Measurements from ENCODE around the gene EFL1.

The EFL1 gene

GRCh38 chr15:82172506-82172905 is 90.0 kb downstream of the EFL1 start:
- no peaks in the 10 kb centered on the region for H3K4me1 ChIP-seq (ENCODE audit: control insufficient read depth in 1 of 2, insufficient read depth in 1 of 2, low read depth in 1 of 2, low read length in 1 of 2)
- no peaks in the 10 kb centered on the region for H3K36me3 ChIP-seq
- no peaks in the 10 kb centered on the region for H3K9me3 ChIP-seq
- TF ChIP-seq CTCF (IDR thresholded peaks at IDR 0.05), result no peak
- H3K4me3 ChIP-seq (ENCODE audit: low read depth in 1 of 2, low read length in 1 of 2), result no peak overlapping the region
- no peaks in the 10 kb centered on the region for H3K27me3 ChIP-seq
- H3K27ac ChIP-seq, result no peak overlapping the region

DNA sequence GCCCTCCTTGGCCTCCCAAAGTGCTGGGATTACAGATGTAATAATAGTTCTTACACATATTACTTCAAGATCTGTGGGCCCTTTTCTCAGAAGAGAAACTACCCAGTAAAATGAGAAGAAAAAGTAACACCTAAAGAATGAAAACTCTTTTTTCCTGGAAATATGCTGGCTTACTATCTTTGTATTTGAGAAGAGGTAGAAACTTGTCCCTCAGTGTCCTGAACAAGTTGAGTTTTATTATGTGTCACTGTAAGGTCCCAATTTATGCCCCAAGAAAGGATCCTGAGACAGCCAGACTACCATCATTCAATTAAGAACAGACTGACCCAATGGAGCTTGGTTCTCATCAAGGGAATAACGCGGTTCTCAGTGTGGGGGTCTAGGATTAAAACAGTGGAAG is 93.8 kb downstream of the EFL1 start:
- H3K27me3 ChIP-seq, result no peaks in the 10 kb centered on the region
- H3K4me1 ChIP-seq (ENCODE audit: control insufficient read depth in 1 of 2, insufficient read depth in 1 of 2, low read depth in 1 of 2, low read length in 1 of 2), result no peaks in the 10 kb centered on the region
- H3K36me3 ChIP-seq, result no peaks in the 10 kb centered on the region
- TF ChIP-seq CTCF (IDR thresholded peaks at IDR 0.05), result no peak
- no peak overlapping the region for H3K27ac ChIP-seq
- H3K9me3 ChIP-seq, result no peaks in the 10 kb centered on the region
- H3K4me3 ChIP-seq (ENCODE audit: low read depth in 1 of 2, low read length in 1 of 2), result no peak overlapping the region

GRCh38 chr15:82168296-82168695 is 94.2 kb downstream of the EFL1 start:
- TF ChIP-seq CTCF (IDR thresholded peaks at IDR 0.05), result no peak
- Histone ChIP-seq H3K4me1 (ENCODE audit: control insufficient read depth in 1 of 2, insufficient read depth in 1 of 2, low read depth in 1 of 2, low read length in 1 of 2) (no peaks in the 10 kb centered on the region), H3K9me3 (no peaks in the 10 kb centered on the region)

GRCh38 chr15:82165948-82166376 is 96.6 kb downstream of the EFL1 start:
- no peaks in the 10 kb centered on the region for H3K27me3 ChIP-seq
- no peak overlapping the region for H3K4me3 ChIP-seq (ENCODE audit: low read depth in 1 of 2, low read length in 1 of 2)
- TF ChIP-seq CTCF (IDR thresholded peaks at IDR 0.05), result no peak
- no peaks in the 10 kb centered on the region for H3K4me1 ChIP-seq (ENCODE audit: control insufficient read depth in 1 of 2, insufficient read depth in 1 of 2, low read depth in 1 of 2, low read length in 1 of 2)
- H3K36me3 ChIP-seq, result peaks cover 12% of the 10 kb centered on the region
- no peak overlapping the region for H3K27ac ChIP-seq
- no peaks in the 10 kb centered on the region for H3K9me3 ChIP-seq

More at GRCh38 chr15:82168296-82168695, 94.2 kb downstream of the EFL1 start:
- no peaks in the 10 kb centered on the region for H3K27me3 ChIP-seq
- H3K27ac ChIP-seq, result no peak overlapping the region
- H3K4me3 ChIP-seq (ENCODE audit: low read depth in 1 of 2, low read length in 1 of 2), result no peak overlapping the region
- H3K36me3 ChIP-seq, result peaks cover 3% of the 10 kb centered on the region

DNA sequence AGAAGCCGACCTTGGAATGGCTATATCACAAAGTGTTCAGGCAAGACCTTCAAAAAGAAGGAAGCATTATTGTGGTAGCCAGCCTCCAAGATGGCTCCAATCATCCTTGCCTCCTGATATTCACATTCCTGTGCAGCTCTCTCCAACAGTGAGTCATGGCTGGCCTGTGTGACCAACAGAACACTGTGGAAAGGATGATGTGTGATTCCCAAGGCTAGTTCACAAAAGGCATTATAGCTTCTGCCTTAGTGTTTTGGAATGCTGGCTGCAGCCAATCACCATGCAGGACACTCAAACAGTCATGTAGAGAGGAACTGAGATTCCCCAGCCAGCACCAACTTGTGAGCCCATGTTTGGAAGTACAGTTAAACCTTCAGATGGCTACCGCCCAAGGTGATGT is 102.6 kb downstream of the EFL1 start:
- H3K27ac ChIP-seq, result no peak overlapping the region
- no peak for TF ChIP-seq CTCF (IDR thresholded peaks at IDR 0.05)
- peaks cover 19% of the 10 kb centered on the region for H3K36me3 ChIP-seq
- no peaks in the 10 kb centered on the region for H3K4me1 ChIP-seq (ENCODE audit: control insufficient read depth in 1 of 2, insufficient read depth in 1 of 2, low read depth in 1 of 2, low read length in 1 of 2)
- H3K4me3 ChIP-seq (ENCODE audit: low read depth in 1 of 2, low read length in 1 of 2), result no peak overlapping the region
- H3K9me3 ChIP-seq, result no peaks in the 10 kb centered on the region
- no peaks in the 10 kb centered on the region for H3K27me3 ChIP-seq

DNA sequence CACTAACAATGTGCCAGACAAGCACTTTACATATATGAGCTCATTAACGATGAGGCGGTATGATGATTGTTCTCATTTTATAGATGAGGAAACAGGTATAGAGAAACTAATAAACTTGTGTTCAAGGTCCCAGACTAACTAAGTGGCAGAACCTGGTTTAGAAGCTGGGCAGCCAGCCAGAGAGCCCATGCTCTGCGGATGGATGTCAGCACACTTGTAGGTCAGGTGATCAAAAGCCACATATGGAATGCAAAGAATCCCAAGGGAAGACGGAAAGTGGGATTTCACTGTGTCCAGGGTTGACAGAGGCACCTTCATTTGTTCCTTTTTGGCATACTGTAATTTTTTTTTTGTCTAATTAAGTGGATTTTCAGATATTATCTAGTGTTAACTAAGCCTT is 103.7 kb downstream of the EFL1 start:
- no peak overlapping the region for H3K27ac ChIP-seq
- peaks cover 19% of the 10 kb centered on the region for H3K36me3 ChIP-seq

More for the DNA sequence above, 103.7 kb downstream of the EFL1 start:
- Histone ChIP-seq H3K27me3 (no peaks in the 10 kb centered on the region), H3K9me3 (no peaks in the 10 kb centered on the region), H3K4me3 (ENCODE audit: low read depth in 1 of 2, low read length in 1 of 2) (no peak overlapping the region), H3K4me1 (ENCODE audit: control insufficient read depth in 1 of 2, insufficient read depth in 1 of 2, low read depth in 1 of 2, low read length in 1 of 2) (no peaks in the 10 kb centered on the region)
- no peak for TF ChIP-seq CTCF (IDR thresholded peaks at IDR 0.05)

Measured in neutrophil (primary cell).